ENCODE data around the gene ITIH4. TPM values are rescaled to one million over a fixed set of nuclear protein-coding genes. Genes with fewer than 3 reads are reported as not detected.
A peak's percentile ranks its signal among the peaks of the same experiment; 100 is the strongest.

The ITIH4 gene
- total and polyA plus RNA-seq, 10 of the 15 experiments (the other 5 are each of a cell fraction or from before 2014, with no cell fraction given): 0.64 to 4.1 (median 1.3) TPM

GRCh38 chr3:52770496-52771333 lies 59.8 kb downstream of the ITIH4 start, which contains the start of gene NEK4:
Gene NEK4, minus strand, starts transcription at chr3:52770940. Its CDS starts 194 bp downstream, at chr3:52770746.
- ChIA-PET CTCF (interaction anchor here (0.5 to 1.0 kb wide), 2 partner anchors 12 to 359 kb away, joined by 3 read pairs; no protein-coding TSS in a partner anchor), RAD21 (ENCODE audit: unreplicated experiment) (interaction anchor here (1.3 to 1.9 kb wide), 3 partner anchors 9 to 303 kb away, joined by 3 to 8 read pairs (median 4); partner anchors contain the start of genes GLT8D1 and SPCS1), SMC1A (ENCODE audit: uncharacterized antibody, unreplicated experiment) (interaction anchor here (0.9 kb wide), 2 partner anchors 9 to 28 kb away, joined by 3 read pairs; no protein-coding TSS in a partner anchor), POLR2A (interaction anchor here (0.6 to 1.5 kb wide), 8 partner anchors 9 to 239 kb away, joined by 3 to 15 read pairs (median 3); no protein-coding TSS in a partner anchor)
- peaks cover 4% of the 10 kb centered on the region for H3K4me1 ChIP-seq (ENCODE audit: control insufficient read depth, insufficient read depth, low read length)
- no peaks in the 10 kb centered on the region for H3K9me3 ChIP-seq (replicated peaks; ENCODE audit: control insufficient read depth, insufficient read depth, low read length)
- H3K79me2 ChIP-seq (ENCODE audit: control insufficient read depth, insufficient read depth, low read length): peaks cover 9% of the 10 kb centered on the region
- ATAC-seq: peak; percentile 99
- no peaks in the 10 kb centered on the region for H3K36me3 ChIP-seq (ENCODE audit: control insufficient read depth in 2 of 2, insufficient read depth in 2 of 2, low read length in 1 of 2)
- 1% methylated on average over 57 of the region's 67 CpGs for WGBS (ENCODE audit: insufficient coverage, insufficient replicate concordance, low lambda C conversion rate, missing lambda C conversion rate)
- in situ Hi-C loops (cut with MboI) (no loop called here), intact Hi-C loops (cut with micrococcal nuclease; ENCODE audit: unreplicated experiment) (loop anchor here (2.0 kb wide), 1 partner anchor 64 kb away; the partner anchor contains the start of gene SPCS1)
- no TSS peak for BruUV-seq (replicated peaks)
- no peaks in the 10 kb centered on the region for H4K20me1 ChIP-seq (ENCODE audit: control insufficient read depth, insufficient read depth)
- peak within 1 kb of the TSS; percentile 93 for H3K4me2 ChIP-seq (ENCODE audit: control insufficient read depth, insufficient read depth)
- peak within 1 kb of the TSS; percentile 73 for H3K4me3 ChIP-seq
- H3K27ac ChIP-seq (ENCODE audit: control insufficient read depth, insufficient read depth): peak within 1 kb of the TSS; percentile 83
- no peaks in the 10 kb centered on the region for H3K27me3 ChIP-seq (replicated peaks in 1 of 2; ENCODE audit: control insufficient read depth in 2 of 2, insufficient read depth in 2 of 2, low read length in 1 of 2)
- FAIRE-seq: peak; percentile 98
- DNase-seq (ENCODE audit: low read depth, low spot score): peak; percentile 73
- H2AFZ ChIP-seq (ENCODE audit: control insufficient read depth, low read depth, low read length): peak within 1 kb of the TSS; percentile 86
- peak within 1 kb of the TSS; percentile 78 for H3K9ac ChIP-seq (ENCODE audit: control insufficient read depth, insufficient read depth, low read length)
- TF ChIP-seq SUPT20H (IDR thresholded peaks at IDR 0.05; ENCODE audit: borderline replicate concordance, control insufficient read depth, low read depth, low read length) (no peak), WRNIP1 (IDR thresholded peaks at IDR 0.05; ENCODE audit: borderline replicate concordance, low read depth, low read length) (0 out of 2 replicates have a peak, but pooled peaks have one; percentile 69), FOXK2 (IDR thresholded peaks at IDR 0.05) (no peak), CHD2 (IDR thresholded peaks at IDR 0.05; ENCODE audit: borderline replicate concordance, low read depth, low read length) (0 out of 2 replicates have a peak, but pooled peaks have one; percentile 51), IKZF1 (conservative IDR thresholded peaks at IDR 0.05) (peak; percentile 88), PML (IDR thresholded peaks at IDR 0.05; ENCODE audit: low read length) (peak; percentile 95), SMAD1 (IDR thresholded peaks at IDR 0.05; ENCODE audit: low read depth, partially characterized antibody) (peak; percentile 61), ZNF207 (IDR thresholded peaks at IDR 0.05; ENCODE audit: borderline replicate concordance) (peak; percentile 88; the same call in 1 of the 2 replicates), ATF3 (IDR thresholded peaks at IDR 0.05; ENCODE audit: borderline replicate concordance, extremely low read depth, low read depth, low read length) (no peak), POLR2AphosphoS2 (IDR thresholded peaks at IDR 0.05; ENCODE audit: low read depth, low read length) (peak; percentile 84; the same call in 1 of the 2 replicates), ZBTB40 (IDR thresholded peaks at IDR 0.05; ENCODE audit: borderline replicate concordance) (peak; percentile 71; the same call in 1 of the 2 replicates), KLF5 (IDR thresholded peaks at IDR 0.05; ENCODE audit: partially characterized antibody) (peak; percentile 66), YY1 (IDR thresholded peaks at IDR 0.05; ENCODE audit: low read depth, low read length) (peak; percentile 88), CHD1 (IDR thresholded peaks at IDR 0.05; ENCODE audit: low read depth, low read length) (no peak), EGR1 (IDR thresholded peaks at IDR 0.05; ENCODE audit: borderline replicate concordance in 1 of 2, low read depth in 2 of 2, low read length in 2 of 2) (peak in 1 of 2 experiments; percentile 65; a peak in 1 of 3 replicates)

Data from GM12878 (cell line).